GDM1 (cell line): Measurements from ENCODE around the gene CARD11.

Source experiments
- DNase-seq: peaks from one replicate; lab custom pipeline; 2025; lab: John Stamatoyannopoulos, UW

CARD11 gene

GRCh38 chr7:3020416-3020815 is 23.3 kb downstream of the CARD11 start:
- no peak for DNase-seq

GRCh38 chr7:3019801-3020200 is 23.9 kb downstream of the CARD11 start:
- no peak for DNase-seq

DNA sequence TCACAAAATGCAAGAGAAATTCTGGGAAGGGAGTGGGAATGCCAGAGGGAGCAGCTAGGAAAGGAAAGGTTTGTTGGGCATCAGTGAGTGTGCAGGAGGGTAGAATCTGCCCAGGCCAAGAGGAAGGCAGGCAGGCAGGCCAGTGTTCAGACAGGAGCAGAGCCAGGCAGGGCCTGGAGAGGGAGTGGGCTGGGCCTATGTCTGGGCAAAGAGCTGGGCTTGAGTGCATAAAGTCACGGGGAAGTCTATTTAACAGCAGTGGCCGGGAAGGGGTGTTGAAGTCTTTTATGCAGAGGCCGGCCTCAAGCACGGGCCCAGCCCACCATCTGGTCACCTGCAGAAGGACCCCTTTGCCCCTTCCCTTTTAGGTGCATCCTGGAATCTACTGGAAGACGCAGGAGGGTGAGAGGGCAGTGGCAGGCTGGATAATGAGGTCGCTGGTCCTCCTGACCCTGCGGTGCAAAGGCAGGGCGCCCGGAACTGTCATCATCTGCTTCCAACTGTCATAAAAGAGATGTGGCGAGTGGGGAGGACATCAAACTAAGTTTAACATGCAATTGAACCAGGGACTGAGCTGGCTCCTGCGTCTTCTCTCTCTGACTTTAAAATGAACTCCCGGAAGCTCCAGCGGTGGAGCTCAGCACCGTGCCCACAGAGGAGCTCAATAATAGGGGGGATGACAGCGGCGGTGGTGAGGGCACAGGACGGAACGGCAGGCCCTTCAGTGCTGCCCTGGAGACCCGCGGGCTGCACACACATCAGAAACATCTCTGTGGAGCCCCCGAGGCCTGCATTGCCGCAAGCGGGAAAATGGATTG is 29.5 kb downstream of the CARD11 start:
- DNase-seq: no peak

GRCh38 chr7:3011211-3011852 is 32.3 kb downstream of the CARD11 start:
- no peak for DNase-seq

DNA sequence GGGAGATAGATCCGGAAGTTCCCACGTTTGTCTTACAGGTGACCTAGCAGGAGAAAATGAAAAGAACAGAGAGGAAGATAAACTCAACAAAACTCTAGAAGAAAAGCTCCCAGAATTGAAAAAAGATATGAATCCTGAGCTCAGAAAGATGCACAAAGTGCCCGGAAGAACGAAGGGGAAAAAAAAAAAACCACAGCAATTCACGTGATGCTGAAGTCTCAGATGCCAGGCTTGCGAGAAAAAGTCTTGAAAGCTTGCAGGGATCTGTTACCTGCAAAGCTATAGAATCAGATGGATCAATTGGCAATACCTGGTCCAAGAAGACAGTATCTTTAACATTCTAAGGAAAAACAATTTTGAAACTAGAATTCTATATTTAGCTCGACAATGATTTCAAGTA is 33.5 kb downstream of the CARD11 start:
- no peak for DNase-seq

GRCh38 chr7:3009086-3009485 is 34.6 kb downstream of the CARD11 start:
- DNase-seq: no peak

DNA sequence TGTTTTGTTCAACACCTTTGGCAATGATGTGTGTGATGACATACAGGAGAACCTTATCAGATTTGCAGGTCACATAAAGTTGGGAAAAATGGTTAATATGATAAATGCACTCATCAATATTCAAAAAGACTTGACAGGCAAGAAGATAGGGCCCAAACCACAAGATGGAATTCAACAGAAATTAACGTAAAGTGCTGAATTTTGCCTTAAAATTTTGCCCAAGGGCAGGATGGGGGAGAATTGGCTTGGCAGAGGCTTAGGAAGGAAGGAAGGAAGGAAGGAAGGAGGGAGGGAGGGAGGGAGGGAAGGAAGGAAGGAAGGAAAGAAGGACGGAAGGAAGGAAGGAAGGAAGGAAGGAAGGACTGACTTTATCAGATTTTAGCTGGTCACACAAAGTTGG is 35.3 kb downstream of the CARD11 start:
- no peak for DNase-seq

DNA sequence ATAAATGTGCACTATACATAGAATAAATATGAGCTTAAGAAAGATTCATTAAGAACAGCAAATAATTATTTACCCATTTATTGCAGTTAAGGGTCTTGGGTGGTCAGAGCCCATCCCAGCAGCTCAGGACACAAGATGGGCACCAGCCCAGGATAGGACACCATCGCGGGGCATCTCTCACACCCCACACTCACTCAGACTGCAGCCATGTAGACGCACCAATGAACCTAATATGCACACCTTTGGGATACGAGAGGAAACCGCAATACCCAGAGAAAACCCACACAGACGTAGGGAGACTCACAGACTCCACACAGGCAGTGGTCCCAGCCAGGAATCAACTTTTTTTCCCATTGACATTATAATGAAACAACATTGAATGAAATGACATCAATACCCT is 36.0 kb downstream of the CARD11 start:
- DNase-seq: no peak

DNA sequence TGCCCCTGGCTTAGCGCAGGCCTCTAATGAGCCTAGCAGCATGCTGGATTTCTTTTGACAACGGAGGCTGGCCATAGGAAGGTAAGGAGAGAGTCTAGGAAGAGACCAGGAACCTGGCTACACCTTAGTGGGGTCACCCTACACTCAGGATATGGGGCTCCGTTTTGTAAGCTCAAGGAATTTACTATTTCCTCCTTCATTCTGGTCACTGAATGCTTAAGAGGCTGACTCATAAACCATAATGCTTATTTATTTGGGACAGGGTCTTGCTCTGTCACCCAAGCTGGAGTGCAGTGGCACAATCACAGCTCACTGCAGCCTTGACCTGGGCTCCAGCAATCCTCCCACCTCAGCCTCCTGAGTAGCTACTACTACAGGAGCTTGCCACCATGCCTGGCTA is 38.4 kb downstream of the CARD11 start:
- no peak for DNase-seq

DNA sequence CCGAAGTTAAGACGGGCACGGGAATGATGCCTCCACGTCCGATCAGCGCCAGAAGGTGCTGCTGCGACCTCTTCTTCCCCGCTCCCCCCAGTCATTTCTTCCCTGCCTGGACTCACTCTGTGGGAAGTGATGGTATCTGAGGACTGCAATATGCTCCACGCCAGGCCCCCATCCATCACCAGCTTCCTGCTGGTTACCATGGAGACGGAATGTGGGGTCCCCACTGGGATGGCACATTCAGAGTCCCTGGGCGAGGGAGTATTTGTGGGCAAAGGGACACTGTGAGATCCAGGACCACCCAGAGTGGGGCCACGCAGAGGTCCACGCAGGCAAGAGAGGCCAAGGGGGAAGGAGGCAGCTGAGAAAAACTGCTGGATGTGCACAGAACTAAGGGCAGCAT is 39.7 kb downstream of the CARD11 start:
- DNase-seq: no peak

DNA sequence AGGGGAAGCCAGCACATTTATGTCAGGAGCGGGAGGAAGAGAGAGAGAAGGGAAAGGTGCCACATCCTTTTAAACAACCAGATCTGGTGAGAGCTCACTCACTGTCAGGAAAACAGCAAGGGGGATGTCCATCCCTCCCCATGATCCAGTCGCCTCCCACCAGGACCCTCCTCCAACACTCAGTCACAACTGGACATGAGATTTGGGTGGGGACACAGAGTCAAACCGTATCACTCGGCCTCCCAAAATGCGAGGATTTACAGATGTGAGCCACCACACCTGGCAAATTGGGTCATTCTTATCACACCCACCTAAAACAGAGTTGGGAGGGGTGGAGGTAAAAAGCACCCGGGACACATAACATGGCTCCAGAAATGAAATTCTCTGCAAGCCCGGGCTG is 41.0 kb downstream of the CARD11 start:
- no peak for DNase-seq

DNA sequence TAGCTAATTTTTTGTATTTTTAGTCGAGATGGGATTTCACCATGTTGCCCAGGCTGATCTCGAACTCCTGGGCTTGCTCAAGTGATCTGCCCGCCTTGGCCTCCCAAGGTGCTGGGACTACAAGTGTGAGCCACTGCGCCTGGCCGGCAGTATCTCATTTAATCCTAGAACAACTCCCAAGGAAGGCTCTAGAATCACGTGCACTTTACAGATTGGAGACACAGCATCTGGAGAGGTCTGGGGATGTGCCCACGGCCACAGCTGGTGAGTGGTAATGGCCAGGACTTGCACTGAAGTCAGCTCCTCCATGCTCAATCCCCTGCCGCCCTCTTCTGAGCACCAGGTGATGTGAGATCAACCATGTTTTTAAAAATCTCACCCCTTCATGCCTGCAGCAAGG is 43.1 kb downstream of the CARD11 start:
- no peak for DNase-seq

DNA sequence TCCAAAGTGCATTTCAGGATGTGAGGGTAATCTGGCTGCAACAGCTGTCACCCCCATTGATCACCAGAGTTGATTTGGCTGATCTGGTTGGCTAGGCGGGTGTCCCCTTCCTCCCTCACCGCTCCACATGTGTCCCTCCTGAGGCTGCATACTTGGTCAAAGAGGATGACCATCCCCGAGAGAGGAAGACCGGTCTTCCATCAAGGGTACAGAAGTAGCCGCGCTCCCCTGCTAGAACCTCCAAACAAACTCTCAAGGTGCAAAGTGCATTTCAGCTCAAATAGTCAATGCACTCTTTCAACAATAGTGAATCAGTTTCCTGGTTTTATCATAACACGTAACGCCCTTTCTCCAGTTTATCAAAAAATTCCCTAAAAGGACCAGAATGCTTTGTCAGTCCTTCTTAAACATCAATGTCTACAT is 44.6 kb downstream of the CARD11 start:
- no peak for DNase-seq

DNA sequence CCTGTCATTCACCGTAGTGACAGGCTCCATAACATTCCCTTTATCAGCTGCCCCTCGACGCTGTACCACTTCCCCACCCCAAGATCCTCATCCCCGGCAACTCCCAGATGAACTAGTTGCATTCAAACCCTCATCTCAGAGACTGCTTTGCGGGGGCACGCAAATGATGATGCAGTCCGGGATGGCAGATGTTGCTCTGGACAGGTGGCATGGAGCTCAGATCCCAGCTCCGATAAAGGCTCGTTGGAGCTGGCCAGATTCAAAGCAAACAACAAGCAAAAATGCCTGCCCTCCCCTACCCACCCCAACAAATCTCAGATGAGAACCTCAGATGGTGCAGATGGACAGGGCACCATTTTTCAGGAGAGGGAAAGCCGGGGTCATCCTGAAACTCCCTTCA is 46.7 kb downstream of the CARD11 start:
- no peak for DNase-seq

DNA sequence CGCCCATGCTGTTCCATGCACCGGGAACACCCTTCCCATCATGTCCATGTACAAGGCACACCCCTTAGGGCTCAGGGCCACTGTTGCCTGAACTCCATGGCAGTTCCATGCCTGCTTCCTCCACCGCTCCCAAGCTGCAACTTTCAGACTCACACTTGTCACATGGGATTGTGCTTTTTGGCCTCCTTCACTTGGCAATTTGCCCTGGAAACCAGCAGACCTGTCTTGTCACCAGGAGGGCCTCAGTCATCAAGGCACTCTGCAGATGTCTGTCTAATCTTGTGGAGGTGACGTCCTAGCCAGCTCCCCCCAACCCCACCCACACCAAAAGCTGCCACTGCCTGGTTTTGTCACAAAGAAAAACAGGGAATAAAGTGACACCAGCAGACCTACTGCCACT is 47.5 kb downstream of the CARD11 start:
- DNase-seq: no peak

DNA sequence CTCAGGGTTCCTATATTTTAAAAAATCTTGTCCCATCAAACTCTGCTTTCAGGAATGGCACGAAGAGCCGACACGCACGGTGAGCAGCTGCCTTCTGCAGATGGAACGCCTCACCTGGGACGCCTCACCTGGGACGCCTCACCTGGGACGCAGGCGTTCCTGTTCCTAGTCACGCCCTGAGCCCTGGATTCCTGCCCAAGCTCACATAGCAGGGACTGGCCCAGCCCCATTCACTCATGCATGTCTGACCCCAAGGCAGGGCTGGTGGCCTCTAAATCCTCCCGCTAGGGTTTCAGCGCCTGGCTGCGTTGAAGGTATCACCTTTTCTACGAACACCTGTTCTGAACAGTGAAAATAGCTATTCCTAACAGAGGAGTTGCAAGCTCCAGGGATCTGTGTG is 49.8 kb downstream of the CARD11 start:
- DNase-seq: no peak

DNA sequence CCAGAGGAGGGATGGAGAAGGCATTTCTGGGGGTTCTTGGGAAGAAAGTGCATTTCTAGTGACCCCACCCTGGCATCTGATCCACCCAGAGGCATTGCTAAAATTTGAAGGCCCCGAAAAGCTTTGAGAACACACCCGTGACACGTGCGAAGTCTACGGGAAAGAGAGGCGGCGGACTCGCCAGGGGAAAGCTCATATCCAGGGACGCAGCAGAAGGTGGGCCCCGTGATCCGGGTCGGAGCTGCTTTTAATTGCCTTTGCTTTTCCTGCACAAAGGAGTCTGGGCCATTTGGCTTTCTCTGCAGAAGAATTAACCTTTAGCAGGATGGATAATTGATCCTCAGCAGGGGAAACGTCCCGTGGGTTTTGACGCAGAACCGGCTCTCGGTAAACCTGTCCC is 50.3 kb downstream of the CARD11 start:
- DNase-seq: no peak

- DNase-seq: no peak
Measured at GRCh38 chr7:2990949-2991470, 52.7 kb downstream of the CARD11 start.

- DNase-seq: no peak
Measured at GRCh38 chr7:2986561-2986960, 57.1 kb downstream of the CARD11 start.

- no peak for DNase-seq
Measured at GRCh38 chr7:2985866-2986265, 57.8 kb downstream of the CARD11 start.

DNA sequence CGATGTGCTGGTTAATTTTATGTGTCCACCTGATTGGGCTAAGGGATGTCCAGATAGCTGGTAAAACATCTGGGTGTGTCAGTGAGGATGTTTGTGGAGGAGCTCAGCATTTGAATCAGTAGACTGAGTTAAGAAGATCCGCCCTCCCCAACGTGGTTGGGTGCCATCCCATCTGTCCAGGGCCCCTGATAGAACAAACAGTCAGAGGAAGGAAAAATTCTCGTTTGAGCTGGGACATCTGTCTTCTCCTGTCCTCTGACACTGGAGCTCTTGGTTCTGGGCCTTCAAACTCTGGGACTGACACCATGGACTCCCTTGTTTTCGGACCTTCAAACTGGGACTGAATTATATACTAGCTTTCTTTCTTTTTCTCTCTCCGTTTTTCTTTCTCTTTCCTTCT is 59.6 kb downstream of the CARD11 start:
- no peak for DNase-seq

DNA sequence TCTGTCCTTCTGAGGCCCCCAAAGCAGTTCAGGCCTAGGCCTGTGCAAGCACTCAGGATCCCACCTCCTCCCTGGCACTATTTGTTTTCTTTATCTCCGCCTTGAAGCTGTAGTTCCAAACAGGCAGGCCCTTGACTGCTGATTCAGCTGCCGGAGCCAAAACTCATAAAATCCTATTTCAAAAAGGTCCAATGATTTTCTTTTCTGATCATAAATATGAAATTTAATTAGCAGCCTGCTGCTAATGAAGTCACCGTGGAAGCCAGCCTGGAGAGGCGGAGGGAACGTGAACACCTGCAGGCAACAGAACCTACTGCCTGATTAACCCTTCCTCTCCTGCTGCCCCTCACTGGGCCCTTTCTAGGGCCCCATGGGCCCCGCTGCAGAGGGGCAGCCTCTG is 60.1 kb downstream of the CARD11 start:
- DNase-seq: no peak

DNA sequence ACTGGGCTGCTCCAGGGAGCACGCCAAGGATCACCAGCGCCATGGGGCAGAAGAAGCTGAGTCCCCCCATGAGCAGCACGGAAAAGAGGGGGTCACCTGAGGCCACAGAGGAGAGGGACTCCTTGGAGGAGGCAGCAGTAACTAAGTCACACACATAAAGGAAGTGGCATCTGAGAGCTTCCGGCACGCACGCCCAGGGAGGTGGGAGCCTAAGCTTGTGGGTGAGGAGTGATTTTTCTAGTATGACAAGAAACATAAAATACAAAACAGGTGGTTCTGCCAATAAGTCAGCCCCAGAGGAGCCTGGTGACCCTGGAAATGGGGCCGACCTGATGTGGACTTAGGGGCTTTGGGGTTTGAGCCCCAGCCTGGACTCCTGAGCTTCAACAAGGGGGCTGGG is 60.8 kb downstream of the CARD11 start:
- DNase-seq: no peak

GRCh38 chr7:2982401-2982800 is 61.3 kb downstream of the CARD11 start:
- no peak for DNase-seq
